ENCODE results near the gene SLC47A2. TPM values are rescaled to one million over a fixed set of nuclear protein-coding genes. Genes with fewer than 3 reads are reported as not detected.
A peak's percentile ranks its signal among the peaks of the same experiment; 100 is the strongest.

Gene SLC47A2
- total and polyA plus RNA-seq, 2 of the 13 experiments (the other 11 are each of a cell fraction or from before 2014, with no cell fraction given) = 0.04 TPM; not detected in 1

GRCh38 chr17:19648475-19649273 lies 67.7 kb downstream of the SLC47A2 start, which contains the start of gene ALDH3A2 (continued):
- TF ChIP-seq ZBTB7A (CRISPR knock-in tag; IDR thresholded peaks at IDR 0.05) (peak; percentile 93), HHEX (CRISPR knock-in tag; IDR thresholded peaks at IDR 0.05) (no peak), CBFB (CRISPR knock-in tag; IDR thresholded peaks at IDR 0.05) (peak; percentile 100), SALL2 (CRISPR knock-in tag; IDR thresholded peaks at IDR 0.05) (peak; percentile 98), CENPBD1 (CRISPR knock-in tag; IDR thresholded peaks at IDR 0.05; ENCODE audit: borderline replicate concordance, low read depth) (no peak; the same call in 1 of the 2 replicates), ZXDC (CRISPR knock-in tag; IDR thresholded peaks at IDR 0.05) (peak; percentile 97), ZIK1 (CRISPR knock-in tag; IDR thresholded peaks at IDR 0.05; ENCODE audit: borderline replicate concordance, low read depth) (peak; percentile 92), KLF13 (CRISPR knock-in tag; IDR thresholded peaks at IDR 0.05) (0 out of 2 replicates have a peak, but pooled peaks have one; percentile 62), SMYD3 (CRISPR knock-in tag; IDR thresholded peaks at IDR 0.05) (no peak; the same call in 1 of the 2 replicates), ZNF792 (CRISPR knock-in tag; IDR thresholded peaks at IDR 0.05) (peak; percentile 97), IRF2 (CRISPR knock-in tag; IDR thresholded peaks at IDR 0.05) (peak; percentile 92), CEBPG (CRISPR knock-in tag; IDR thresholded peaks at IDR 0.05) (no peak; the same call in 1 of the 2 replicates), ELK4 (CRISPR knock-in tag; IDR thresholded peaks at IDR 0.05; ENCODE audit: borderline replicate concordance) (no peak), ZFP90 (CRISPR knock-in tag; IDR thresholded peaks at IDR 0.05; ENCODE audit: borderline replicate concordance) (peak; percentile 97), ZNF720 (CRISPR knock-in tag; IDR thresholded peaks at IDR 0.05) (no peak), ZHX1 (CRISPR knock-in tag; IDR thresholded peaks at IDR 0.05; ENCODE audit: low read depth) (peak; percentile 86), HNRNPLL (IDR thresholded peaks at IDR 0.05; ENCODE audit: low read depth, low read length, poor library complexity, severe bottlenecking) (peak; percentile 86), POGK (CRISPR knock-in tag; conservative IDR thresholded peaks at IDR 0.05) (peak; percentile 93)
